K562 treated with DMSO at 1 percent for 48 hours (cell line): ENCODE measurements around the gene FBXO7. TPM values are rescaled to one million over a fixed set of nuclear protein-coding genes. Genes with fewer than 3 reads are reported as not detected.

Source experiments
- total RNA-seq: library from RNA; unstranded; fragments of 300-600 nt; gene quantifications from 2 replicates; pipeline ENCODE4 v1.2.3, GENCODE V29; 2022; ENCODE audit warnings: low replicate concordance; ENCODE audit errors: extremely low read depth

FBXO7 gene
- total RNA-seq, result not detected in 2 replicates

GRCh38 chr22:32474635-32475467, at the start of gene FBXO7:
Gene FBXO7 (plus strand): TSS chr22:32474811. CDS start chr22:32475003, 192 bp downstream.

Other genes with a start within 250 kb of the FBXO7 start
- gene SLC5A4, start 219.5 kb upstream of the FBXO7 start, total RNA-seq, result not detected in 2 replicates
- not detected in 2 replicates for gene RFPL3, start 116.9 kb upstream of the FBXO7 start, total RNA-seq
- gene RTCB, start 62.6 kb upstream of the FBXO7 start, total RNA-seq, result not detected in 2 replicates
- gene BPIFC, start 10.4 kb upstream of the FBXO7 start, total RNA-seq, result not detected in 2 replicates